Lower lobe of right lung (tissue), 2 donors: ENCODE data around the gene GFM1. TPM values are rescaled to one million over a fixed set of nuclear protein-coding genes. Genes with fewer than 3 reads are reported as not detected.
A peak's percentile ranks its signal among the peaks of the same experiment; 100 is the strongest.

ENCODE experiments used
- ATAC-seq, 2 donors: fragments of 200-7000 bp; cut with Tn5 transposase; one replicate each; pipeline ENCODE4 v1.9.1; 2020 to 2022; ENCODE audit warnings: mild to moderate bottlenecking in 2 of 2, moderate library complexity in 2 of 2
- DNase-seq: peaks from one replicate; pipeline ENCODE4 v3.0.0-alpha.2; 2020
- H3K27ac ChIP-seq: fragments of 200-600 bp; one replicate; pipeline ENCODE4 v1.8.0; 2022
- H3K27me3 ChIP-seq: fragments of 200-600 bp; one replicate; pipeline ENCODE4 v1.8.0; 2022; ENCODE audit warnings: low read depth
- H3K36me3 ChIP-seq: fragments of 200-600 bp; one replicate; pipeline ENCODE4 v1.8.0; 2022; ENCODE audit warnings: mild to moderate bottlenecking
- H3K4me1 ChIP-seq: fragments of 200-600 bp; one replicate; pipeline ENCODE4 v1.8.0; 2022
- H3K4me3 ChIP-seq: fragments of 200-600 bp; one replicate; pipeline ENCODE4 v1.8.0; 2022; ENCODE audit warnings: mild to moderate bottlenecking
- H3K9me3 ChIP-seq: fragments of 200-600 bp; one replicate; pipeline ENCODE4 v1.8.0; 2022
- intact Hi-C: fragments of 100-400 bp; cut with DNase I; formaldehyde crosslinking; loops from one replicate; pipeline ENCODE4 v1.11.0; 2022
- total RNA-seq: library from RNA; stranded (reverse); fragmentation: NEBNext Ultra II Directional; extraction: Animal tissue kit (Norgen Biotek cat#: 25700); gene quantifications from one replicate; pipeline ENCODE4 v1.2.1, GENCODE V29; 2021
- TF ChIP-seq, protein P1 (sequence below): fragments of 200-600 bp; IDR thresholded peaks from one replicate; pipeline ENCODE4 v1.8.0; 2022; ENCODE audit warnings: antibody characterized with exemption, mild to moderate bottlenecking
- donor health status: DM: no; HTN: yes; CAD: no; lungs with severe emphysema.

GFM1 gene
- total RNA-seq, 1 donor from 2014 or later: 38.7 TPM

- DNase-seq: no peak
- no peaks in the 10 kb centered on the region for H3K27me3 ChIP-seq
- H3K9me3 ChIP-seq: no peaks in the 10 kb centered on the region
- H3K4me3 ChIP-seq: peak overlapping the region; percentile 26
- no peaks in the 10 kb centered on the region for H3K36me3 ChIP-seq
- intact Hi-C loops: loop anchor here (5.0 kb wide), 1 partner anchor 65 kb away; no protein-coding TSS in a partner anchor
- peak overlapping the region; percentile 38 for H3K27ac ChIP-seq
- peak; percentile 47 to 52 for ATAC-seq
- peaks cover 60% of the 10 kb centered on the region for H3K4me1 ChIP-seq
- TF ChIP-seq, protein P1, sequence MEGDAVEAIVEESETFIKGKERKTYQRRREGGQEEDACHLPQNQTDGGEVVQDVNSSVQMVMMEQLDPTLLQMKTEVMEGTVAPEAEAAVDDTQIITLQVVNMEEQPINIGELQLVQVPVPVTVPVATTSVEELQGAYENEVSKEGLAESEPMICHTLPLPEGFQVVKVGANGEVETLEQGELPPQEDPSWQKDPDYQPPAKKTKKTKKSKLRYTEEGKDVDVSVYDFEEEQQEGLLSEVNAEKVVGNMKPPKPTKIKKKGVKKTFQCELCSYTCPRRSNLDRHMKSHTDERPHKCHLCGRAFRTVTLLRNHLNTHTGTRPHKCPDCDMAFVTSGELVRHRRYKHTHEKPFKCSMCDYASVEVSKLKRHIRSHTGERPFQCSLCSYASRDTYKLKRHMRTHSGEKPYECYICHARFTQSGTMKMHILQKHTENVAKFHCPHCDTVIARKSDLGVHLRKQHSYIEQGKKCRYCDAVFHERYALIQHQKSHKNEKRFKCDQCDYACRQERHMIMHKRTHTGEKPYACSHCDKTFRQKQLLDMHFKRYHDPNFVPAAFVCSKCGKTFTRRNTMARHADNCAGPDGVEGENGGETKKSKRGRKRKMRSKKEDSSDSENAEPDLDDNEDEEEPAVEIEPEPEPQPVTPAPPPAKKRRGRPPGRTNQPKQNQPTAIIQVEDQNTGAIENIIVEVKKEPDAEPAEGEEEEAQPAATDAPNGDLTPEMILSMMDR: peak; percentile 90
Measured at GRCh38 chr3:158727206-158728060, 83.1 kb downstream of the GFM1 start.

DNA sequence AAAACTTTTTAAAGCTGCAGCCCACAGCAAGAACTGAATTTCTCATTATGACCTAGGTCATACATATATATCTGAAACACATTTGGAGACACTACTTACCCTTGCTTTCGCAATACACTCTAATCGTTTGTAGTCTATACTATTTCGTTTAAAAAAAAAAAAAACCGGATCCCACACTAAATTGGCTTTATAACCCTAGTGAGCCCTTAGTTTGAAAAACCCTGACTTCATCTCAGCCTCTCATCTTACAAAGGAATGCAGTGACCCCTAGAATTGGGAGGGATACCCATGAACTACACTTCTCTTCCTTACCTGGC is 83.7 kb downstream of the GFM1 start:
- peaks cover 62% of the 10 kb centered on the region for H3K4me1 ChIP-seq
- no peaks in the 10 kb centered on the region for H3K36me3 ChIP-seq
- H3K27me3 ChIP-seq: no peaks in the 10 kb centered on the region
- ATAC-seq (no peak), DNase-seq (no peak)
- H3K9me3 ChIP-seq: no peaks in the 10 kb centered on the region
- peak overlapping the region; percentile 26 for H3K4me3 ChIP-seq
- TF ChIP-seq, protein P1: peak; percentile 4
- H3K27ac ChIP-seq: no peak overlapping the region
- intact Hi-C loops: loop anchor here (5.0 kb wide), 1 partner anchor 64 kb away; no protein-coding TSS in a partner anchor

GRCh38 chr3:158728851-158729250 is 84.5 kb downstream of the GFM1 start:
- no peaks in the 10 kb centered on the region for H3K9me3 ChIP-seq
- no peak overlapping the region for H3K27ac ChIP-seq
- TF ChIP-seq, protein P1: no peak
- no peaks in the 10 kb centered on the region for H3K36me3 ChIP-seq
- H3K27me3 ChIP-seq: no peaks in the 10 kb centered on the region
- peaks cover 54% of the 10 kb centered on the region for H3K4me1 ChIP-seq
- H3K4me3 ChIP-seq: no peak overlapping the region
- DNase-seq: no peak
- intact Hi-C loops: loop anchor here (5.0 kb wide), 1 partner anchor 63 kb away; no protein-coding TSS in a partner anchor
- ATAC-seq: no peak

DNA sequence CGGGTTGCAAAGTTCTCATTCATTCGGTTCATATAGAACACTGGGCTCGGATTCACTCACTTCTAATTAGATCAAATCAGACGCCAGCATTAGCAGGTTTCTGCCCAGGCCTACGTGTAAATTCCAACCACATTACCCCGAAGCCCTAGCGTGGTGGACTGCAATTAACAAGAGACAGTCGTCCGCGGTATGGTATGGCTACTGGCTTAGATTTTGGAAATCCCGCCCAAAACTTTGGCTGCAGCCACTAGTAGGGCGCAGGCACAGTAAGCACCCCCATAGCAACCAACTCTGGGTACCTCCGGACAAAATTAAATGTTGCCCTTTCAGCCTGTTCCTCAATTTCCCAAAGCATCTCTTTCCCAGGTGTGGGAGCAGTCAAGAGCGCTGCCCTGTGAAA is 87.2 kb downstream of the GFM1 start:
- peaks cover 43% of the 10 kb centered on the region for H3K4me1 ChIP-seq
- H3K9me3 ChIP-seq: no peaks in the 10 kb centered on the region
- peak overlapping the region; percentile 73 for H3K4me3 ChIP-seq
- no peak for ATAC-seq
- TF ChIP-seq, protein P1: no peak
- H3K27ac ChIP-seq: peak overlapping the region; percentile 79
- intact Hi-C loops: no loop called here
- H3K36me3 ChIP-seq: no peaks in the 10 kb centered on the region
- no peak for DNase-seq
- H3K27me3 ChIP-seq: no peaks in the 10 kb centered on the region

GRCh38 chr3:158731938-158732855 is 87.9 kb downstream of the GFM1 start, which contains the start of gene RARRES1:
TSS of gene RARRES1 (minus strand) at chr3:158732457. CDS start at chr3:158732415, 42 bp downstream.
- TF ChIP-seq, protein P1: no peak
- Histone ChIP-seq H3K27ac (peak within 1 kb of the TSS; percentile 79), H3K4me3 (peak within 1 kb of the TSS; percentile 73), H3K4me1 (peaks cover 36% of the 10 kb centered on the region), H3K36me3 (no peaks in the 10 kb centered on the region), H3K9me3 (no peaks in the 10 kb centered on the region), H3K27me3 (no peaks in the 10 kb centered on the region)
- peak; percentile 87 to 90 for ATAC-seq
- intact Hi-C loops: no loop called here
- DNase-seq: peak; percentile 87
